Fibroblast of peridontal ligament (primary cell): ENCODE results near the gene IL3RA.
"Not testable (repeated sequence)": the region's sequence is repeated elsewhere in the genome, so short reads cannot be mapped to it uniquely, and the experiment has no call there.

Source experiments
- DNase-seq: peaks from one replicate; pipeline ENCODE4 v3.0.0-alpha.2; 2010; ENCODE audit errors: extremely low read depth

Gene IL3RA

GRCh38 chrX:1336331-1336943 is at the start of gene IL3RA:
IL3RA (plus strand) TSS chrX:1336785; CDS start chrX:1341766, 4,981 bp downstream.
- DNase-seq = peak; percentile 17

- no peak for DNase-seq
Measured at GRCh38 chrX:1289535-1289934, 47.0 kb upstream of the IL3RA start.

GRCh38 chrX:1291110-1291740 is 45.4 kb upstream of the IL3RA start:
- no peak for DNase-seq

- no peak for DNase-seq
Measured at GRCh38 chrX:1292575-1293290, 43.9 kb upstream of the IL3RA start.

GRCh38 chrX:1294301-1295067 is 42.1 kb upstream of the IL3RA start:
- no peak for DNase-seq

- no peak for DNase-seq
Measured at GRCh38 chrX:1295550-1295949, 41.0 kb upstream of the IL3RA start.

- DNase-seq = not testable (repeated sequence)
Measured at GRCh38 chrX:1297591-1297990, 39.0 kb upstream of the IL3RA start.

- DNase-seq = no peak
Measured at GRCh38 chrX:1300449-1300848, 36.1 kb upstream of the IL3RA start.

- DNase-seq = no peak
Measured at GRCh38 chrX:1305411-1305810, 31.2 kb upstream of the IL3RA start.

- no peak for DNase-seq
Measured at GRCh38 chrX:1306909-1307625, 29.5 kb upstream of the IL3RA start.

GRCh38 chrX:1307626-1308340 is 28.8 kb upstream of the IL3RA start:
- no peak for DNase-seq

- DNase-seq = no peak
Measured at GRCh38 chrX:1308476-1308875, 28.1 kb upstream of the IL3RA start.

GRCh38 chrX:1308917-1309316 is 27.7 kb upstream of the IL3RA start:
- DNase-seq = not testable (repeated sequence)

- no peak for DNase-seq
Measured at GRCh38 chrX:1313788-1314187, 22.8 kb upstream of the IL3RA start.

GRCh38 chrX:1316527-1316926 is 20.1 kb upstream of the IL3RA start:
- no peak for DNase-seq

GRCh38 chrX:1321674-1322073 is 14.9 kb upstream of the IL3RA start:
- no peak for DNase-seq

GRCh38 chrX:1322393-1322792 is 14.2 kb upstream of the IL3RA start:
- DNase-seq = no peak

- DNase-seq = no peak
Measured at GRCh38 chrX:1323315-1323714, 13.3 kb upstream of the IL3RA start.

- no peak for DNase-seq
Measured at GRCh38 chrX:1325515-1326116, 11.0 kb upstream of the IL3RA start.

- DNase-seq = no peak
Measured at GRCh38 chrX:1327651-1328304, 8.8 kb upstream of the IL3RA start.
